ENCODE measurements around the gene DDX31.

GRCh38 chr9:132627106-132627505 lies 42.7 kb downstream of the DDX31 start:
- TF ChIP-seq CTCF (IDR thresholded peaks at IDR 0.05) (no peak), PRDM15 (CRISPR knock-in tag; IDR thresholded peaks at IDR 0.05) (no peak), MYBL2 (CRISPR knock-in tag; IDR thresholded peaks at IDR 0.05) (no peak), ATF6 (CRISPR knock-in tag; IDR thresholded peaks at IDR 0.05) (no peak), MAX (CRISPR knock-in tag; IDR thresholded peaks at IDR 0.05) (no peak), NFYB (CRISPR knock-in tag; conservative IDR thresholded peaks at IDR 0.05; ENCODE audit: low read depth) (no peak), FOXJ3 (CRISPR knock-in tag; IDR thresholded peaks at IDR 0.05; ENCODE audit: borderline replicate concordance) (no peak), ZBTB21 (CRISPR knock-in tag; IDR thresholded peaks at IDR 0.05; ENCODE audit: borderline replicate concordance) (no peak), PREB (CRISPR knock-in tag; IDR thresholded peaks at IDR 0.05; ENCODE audit: borderline replicate concordance) (no peak), CBFB (CRISPR knock-in tag; IDR thresholded peaks at IDR 0.05; ENCODE audit: low read depth) (no peak), SOX15 (CRISPR knock-in tag; IDR thresholded peaks at IDR 0.05) (no peak), ZNF263 (CRISPR knock-in tag; IDR thresholded peaks at IDR 0.05; ENCODE audit: low read depth) (no peak), ZNF232 (CRISPR knock-in tag; IDR thresholded peaks at IDR 0.05) (no peak)

All from WTC11 (cell line).